ENCODE data around the gene CSTF1. TPM values are rescaled to one million over a fixed set of nuclear protein-coding genes. Genes with fewer than 3 reads are reported as not detected.

The CSTF1 gene
- total RNA-seq, 1 donor from 2014 or later, result 27.8 TPM

- no peaks in the 10 kb centered on the region for H3K27me3 ChIP-seq
- no peak overlapping the region for H3K4me3 ChIP-seq
- no peak for TF ChIP-seq CTCF (IDR thresholded peaks at IDR 0.05)
- peaks cover 13% of the 10 kb centered on the region for H3K4me1 ChIP-seq
- no peak overlapping the region for H3K27ac ChIP-seq
- no peaks in the 10 kb centered on the region for H3K9me3 ChIP-seq
- H3K36me3 ChIP-seq, result peaks cover 33% of the 10 kb centered on the region
- DNase-seq (no peak), ATAC-seq (no peak)
- intact Hi-C loops (cut with DNase I), result no loop called here
These were observed 29.5 kb upstream of the CSTF1 start for GRCh38 chr20:56362833-56363413.

GRCh38 chr20:56363491-56363890 lies 29.0 kb upstream of the CSTF1 start:
- DNase-seq (no peak), ATAC-seq (no peak)
- Histone ChIP-seq H3K9me3 (no peaks in the 10 kb centered on the region), H3K36me3 (peaks cover 37% of the 10 kb centered on the region), H3K4me1 (peaks cover 13% of the 10 kb centered on the region), H3K4me3 (no peak overlapping the region), H3K27me3 (no peaks in the 10 kb centered on the region), H3K27ac (no peak overlapping the region)
- intact Hi-C loops (cut with DNase I), result no loop called here
- no peak for TF ChIP-seq CTCF (IDR thresholded peaks at IDR 0.05)

DNA sequence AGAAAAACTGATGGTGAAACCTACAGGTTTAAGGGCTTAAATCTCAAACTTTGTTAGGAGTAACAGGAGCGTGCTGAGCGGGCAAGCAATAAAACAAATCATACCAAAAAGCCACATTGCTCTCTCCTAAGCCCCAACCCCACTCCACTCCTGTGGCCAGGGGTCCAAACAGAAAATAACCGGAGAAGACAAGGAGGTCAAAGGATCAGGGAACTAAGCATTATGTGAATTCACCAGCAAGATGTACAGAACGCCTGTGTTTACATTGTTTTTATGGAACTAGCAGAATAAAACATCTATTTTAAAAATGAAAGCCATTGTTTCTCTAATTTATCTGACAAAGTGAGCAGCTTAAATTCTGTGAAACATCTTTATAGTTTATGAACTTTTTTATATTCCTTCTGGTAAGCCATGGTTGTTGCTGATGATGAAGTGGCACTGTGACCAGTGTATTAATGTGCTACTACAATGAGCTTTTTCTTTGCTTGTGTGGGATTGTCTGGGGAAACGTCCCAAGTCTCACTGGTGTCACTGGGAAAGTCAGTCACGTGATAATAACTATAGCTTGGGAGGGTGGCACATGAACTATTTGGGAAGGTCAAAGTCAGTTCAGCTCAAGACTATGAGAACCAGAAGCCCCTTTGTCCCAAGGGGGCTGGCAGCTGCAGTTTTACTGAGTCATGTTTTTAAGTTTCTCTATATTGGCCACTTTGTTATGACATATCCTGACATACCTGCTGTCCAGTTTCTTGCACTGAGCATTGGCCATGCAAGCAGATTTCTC lies 23.9 kb upstream of the CSTF1 start:
- no peak for DNase-seq
- no peaks in the 10 kb centered on the region for H3K27me3 ChIP-seq
- H3K27ac ChIP-seq, result no peak overlapping the region
- no peaks in the 10 kb centered on the region for H3K9me3 ChIP-seq
- no peaks in the 10 kb centered on the region for H3K4me1 ChIP-seq
- no peak for TF ChIP-seq CTCF (IDR thresholded peaks at IDR 0.05)
- no peak overlapping the region for H3K4me3 ChIP-seq
- H3K36me3 ChIP-seq, result peaks cover 55% of the 10 kb centered on the region
- intact Hi-C loops (cut with DNase I), result no loop called here
- no peak for ATAC-seq

DNA sequence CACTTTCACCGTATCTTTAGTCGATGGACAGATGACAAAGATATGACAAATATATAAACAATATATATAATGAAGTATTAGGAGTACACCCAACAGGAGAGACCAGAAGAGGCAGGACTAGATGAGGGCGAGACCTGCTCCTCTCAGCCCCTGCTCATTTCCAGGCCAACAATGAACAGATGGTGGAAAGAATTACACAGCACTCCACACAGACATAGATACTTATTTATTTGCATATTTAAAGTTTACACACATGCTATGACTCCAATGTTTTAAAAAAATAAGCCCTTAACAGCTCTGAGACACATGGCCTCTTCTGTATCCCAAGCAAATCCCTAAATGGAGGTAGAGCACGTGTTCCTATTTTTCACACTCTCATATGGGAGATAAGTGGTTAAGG lies 23.3 kb upstream of the CSTF1 start:
- ATAC-seq (no peak), DNase-seq (no peak)
- no peak for TF ChIP-seq CTCF (IDR thresholded peaks at IDR 0.05)
- Histone ChIP-seq H3K4me3 (no peak overlapping the region), H3K4me1 (no peaks in the 10 kb centered on the region), H3K27ac (no peak overlapping the region), H3K9me3 (no peaks in the 10 kb centered on the region), H3K36me3 (peaks cover 55% of the 10 kb centered on the region), H3K27me3 (no peaks in the 10 kb centered on the region)
- intact Hi-C loops (cut with DNase I), result no loop called here

GRCh38 chr20:56371977-56372376 lies 20.5 kb upstream of the CSTF1 start:
- DNase-seq (no peak), ATAC-seq (no peak)
- no peak overlapping the region for H3K4me3 ChIP-seq
- TF ChIP-seq CTCF (IDR thresholded peaks at IDR 0.05), result no peak
- H3K9me3 ChIP-seq, result no peaks in the 10 kb centered on the region
- intact Hi-C loops (cut with DNase I), result no loop called here
- H3K27me3 ChIP-seq, result no peaks in the 10 kb centered on the region
- H3K27ac ChIP-seq, result no peak overlapping the region
- H3K4me1 ChIP-seq, result no peaks in the 10 kb centered on the region
- H3K36me3 ChIP-seq, result peaks cover 31% of the 10 kb centered on the region

Measured in upper lobe of right lung (tissue), 1 donor.